GM12878 (cell line): ENCODE results near the gene KPNA1. TPM values are rescaled to one million over a fixed set of nuclear protein-coding genes. Genes with fewer than 3 reads are reported as not detected.

ENCODE experiments used
- CBX3 ChIP-seq: fragments of 200-600 bp; sonication (generic); IDR thresholded peaks from 2 replicates; pipeline ENCODE4 v1.6.1; 2016; ENCODE audit warnings: low read depth, borderline replicate concordance
- EGR1 ChIP-seq, 2 experiments: IDR thresholded peaks; 1 replicate in 1 of 2; 2 replicates in 1 of 2; pipeline ENCODE4 v1.6.1; 2011 to 2012; ENCODE audit warnings: low read depth in 2 of 2, low read length in 2 of 2, borderline replicate concordance in 1 of 2, mild to moderate bottlenecking in 1 of 2, moderate library complexity in 1 of 2
- HDGF ChIP-seq: fragments of 450-650 bp; IDR thresholded peaks from 2 replicates; pipeline ENCODE4 v1.6.1; 2016; ENCODE audit warnings: antibody characterized with exemption
- NFYA ChIP-seq: IDR thresholded peaks from 2 replicates; pipeline ENCODE4 v1.6.1; 2011; ENCODE audit warnings: low read depth, mild to moderate bottlenecking, low read length, improper control_type of control experiment, borderline replicate concordance
- NFYB ChIP-seq: IDR thresholded peaks from 2 replicates; pipeline ENCODE4 v1.6.1; 2011; ENCODE audit warnings: low read depth, mild to moderate bottlenecking, low read length, improper control_type of control experiment, moderate library complexity; ENCODE audit not compliant: insufficient read depth
- NRF1 ChIP-seq: conservative IDR thresholded peaks from 2 replicates; pipeline ENCODE4 v1.6.1; 2011; ENCODE audit warnings: mild to moderate bottlenecking, low read depth, low read length, improper control_type of control experiment
- POLR2AphosphoS5 ChIP-seq: IDR thresholded peaks from 2 replicates; pipeline ENCODE4 v1.6.1; 2011; ENCODE audit warnings: mild to moderate bottlenecking, low read length, inconsistent platforms
- RBBP5 ChIP-seq: fragments of 200-600 bp; sonication (generic); conservative IDR thresholded peaks from 2 replicates; pipeline ENCODE4 v1.6.1; 2016
- SIN3A ChIP-seq: IDR thresholded peaks from 2 replicates; pipeline ENCODE4 v1.6.1; 2012; ENCODE audit warnings: low read depth, low read length, improper control_type of control experiment
- SMAD5 ChIP-seq: IDR thresholded peaks from 2 replicates; pipeline ENCODE4 v1.6.1; 2016; ENCODE audit warnings: antibody characterized with exemption, low read depth
- SP1 ChIP-seq: IDR thresholded peaks from one replicate; pipeline ENCODE4 v1.6.1; 2011; ENCODE audit warnings: low read depth, low read length
- TCF3 ChIP-seq: IDR thresholded peaks from 2 replicates; pipeline ENCODE4 v1.6.1; 2012; ENCODE audit warnings: low read depth, mild to moderate bottlenecking, low read length, borderline replicate concordance; ENCODE audit not compliant: insufficient read depth
- TCF7 ChIP-seq: IDR thresholded peaks from 2 replicates; pipeline ENCODE4 v1.6.1; 2014; ENCODE audit warnings: antibody characterized with exemption, borderline replicate concordance
- ZNF622 ChIP-seq: fragments of 450-650 bp; IDR thresholded peaks from 2 replicates; pipeline ENCODE4 v1.6.1; 2017; ENCODE audit warnings: mild to moderate bottlenecking, inconsistent platforms
- polyA plus RNA-seq, 11 experiments: library from polyadenylated mRNA; depleted of rRNA in 4 of 11; unstranded in 6 of 11; stranded (reverse) in 5 of 11; fragments of >200 nt; fragmentation: Nextera tagmentation in 4 of 11; fragmentation: Illumina TruSeq in 1 of 11; extraction: Ambion mirVana in 4 of 11; extraction: Trizol in 1 of 11; gene quantifications; 1 replicate in 1 of 11; 2 replicates in 10 of 11; pipeline versions ENCODE4 v1.2.1 to v1.2.3, GENCODE V29; 2011 to 2016; ENCODE audit warnings: inconsistent platforms in 2 of 11, missing spikeins in 2 of 11, low read depth in 1 of 11
- total RNA-seq, 4 experiments: library from RNA; depleted of rRNA in 3 of 4; stranded (reverse); fragments of >200 nt in 3 of 4; fragmentation: Illumina TruSeq in 1 of 4; extraction: Trizol in 1 of 4; gene quantifications; 2 replicates each; pipeline versions ENCODE4 v1.2.1 to v1.2.3, GENCODE V29; 2013 to 2021
- TF ChIP-seq, protein P1 (sequence below): fragments of 450-650 bp; IDR thresholded peaks from 2 replicates; pipeline ENCODE4 v1.6.1; 2017; ENCODE audit warnings: mild to moderate bottlenecking, moderate library complexity
- TF ChIP-seq, protein P2 (sequence below): fragments of 450-650 bp; formaldehyde crosslinking; IDR thresholded peaks from 2 replicates; pipeline ENCODE4 v1.4.0; 2022; ENCODE audit warnings: mild to moderate bottlenecking, moderate library complexity
- TF ChIP-seq, protein P3 (sequence below): IDR thresholded peaks from 2 replicates; pipeline ENCODE4 v1.6.1; 2011; ENCODE audit warnings: low read depth, mild to moderate bottlenecking, low read length, moderate library complexity, borderline replicate concordance; ENCODE audit errors: extremely low read depth
- TF ChIP-seq, protein P4 (sequence below): fragments of 450-650 bp; formaldehyde crosslinking; IDR thresholded peaks from 2 replicates; pipeline ENCODE4 v1.4.0; 2020; ENCODE audit warnings: mild to moderate bottlenecking, moderate library complexity

KPNA1 gene
- total and polyA plus RNA-seq, 10 of the 15 experiments (the other 5 are each of a cell fraction or from before 2014, with no cell fraction given): 8.5 to 52.7 (median 41.0) TPM

DNA sequence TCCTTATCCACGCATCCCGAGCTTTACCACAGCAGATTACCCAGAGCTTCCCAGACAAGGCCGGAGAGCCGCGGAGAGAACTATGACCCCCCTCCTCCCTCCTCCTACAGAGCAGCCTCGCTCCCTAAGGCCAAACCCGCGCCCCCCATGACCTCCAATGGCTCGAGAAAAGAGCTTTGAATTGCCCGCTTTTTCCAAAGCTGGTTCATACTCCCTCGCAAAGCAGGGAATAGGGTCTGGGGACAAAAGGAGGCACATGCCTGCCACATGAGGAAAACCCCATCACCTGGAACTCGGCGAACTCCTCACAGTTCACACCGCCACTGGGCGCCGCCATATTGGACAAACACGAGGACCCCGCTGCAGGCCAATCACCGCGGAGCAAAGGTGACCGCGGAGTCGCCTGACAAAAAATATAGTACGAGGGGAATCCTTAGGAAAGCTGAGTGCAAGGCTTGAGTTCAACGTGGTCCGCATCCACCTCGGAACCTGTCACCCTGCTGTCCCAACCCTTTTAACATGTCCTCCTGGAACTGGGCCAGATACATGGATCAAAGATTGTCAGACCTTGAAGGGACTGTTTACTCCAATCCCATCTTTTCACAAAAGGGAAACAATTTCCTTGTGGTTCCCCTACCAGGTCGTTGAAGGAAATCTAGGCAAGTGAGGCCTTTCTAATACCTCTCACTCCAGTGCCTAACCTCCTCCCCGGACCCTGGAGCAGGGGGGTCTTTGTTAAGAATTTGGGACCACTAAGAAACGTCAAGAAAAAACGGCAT, 131.7 kb downstream of the KPNA1 start, which contains the start of gene MIX23 (continued):
- peak; percentile 86; the same call in 1 of the 2 replicates for TF ChIP-seq SIN3A
- no peak for TF ChIP-seq RBBP5
- no peak for TF ChIP-seq ZNF622
- TF ChIP-seq, protein P1, sequence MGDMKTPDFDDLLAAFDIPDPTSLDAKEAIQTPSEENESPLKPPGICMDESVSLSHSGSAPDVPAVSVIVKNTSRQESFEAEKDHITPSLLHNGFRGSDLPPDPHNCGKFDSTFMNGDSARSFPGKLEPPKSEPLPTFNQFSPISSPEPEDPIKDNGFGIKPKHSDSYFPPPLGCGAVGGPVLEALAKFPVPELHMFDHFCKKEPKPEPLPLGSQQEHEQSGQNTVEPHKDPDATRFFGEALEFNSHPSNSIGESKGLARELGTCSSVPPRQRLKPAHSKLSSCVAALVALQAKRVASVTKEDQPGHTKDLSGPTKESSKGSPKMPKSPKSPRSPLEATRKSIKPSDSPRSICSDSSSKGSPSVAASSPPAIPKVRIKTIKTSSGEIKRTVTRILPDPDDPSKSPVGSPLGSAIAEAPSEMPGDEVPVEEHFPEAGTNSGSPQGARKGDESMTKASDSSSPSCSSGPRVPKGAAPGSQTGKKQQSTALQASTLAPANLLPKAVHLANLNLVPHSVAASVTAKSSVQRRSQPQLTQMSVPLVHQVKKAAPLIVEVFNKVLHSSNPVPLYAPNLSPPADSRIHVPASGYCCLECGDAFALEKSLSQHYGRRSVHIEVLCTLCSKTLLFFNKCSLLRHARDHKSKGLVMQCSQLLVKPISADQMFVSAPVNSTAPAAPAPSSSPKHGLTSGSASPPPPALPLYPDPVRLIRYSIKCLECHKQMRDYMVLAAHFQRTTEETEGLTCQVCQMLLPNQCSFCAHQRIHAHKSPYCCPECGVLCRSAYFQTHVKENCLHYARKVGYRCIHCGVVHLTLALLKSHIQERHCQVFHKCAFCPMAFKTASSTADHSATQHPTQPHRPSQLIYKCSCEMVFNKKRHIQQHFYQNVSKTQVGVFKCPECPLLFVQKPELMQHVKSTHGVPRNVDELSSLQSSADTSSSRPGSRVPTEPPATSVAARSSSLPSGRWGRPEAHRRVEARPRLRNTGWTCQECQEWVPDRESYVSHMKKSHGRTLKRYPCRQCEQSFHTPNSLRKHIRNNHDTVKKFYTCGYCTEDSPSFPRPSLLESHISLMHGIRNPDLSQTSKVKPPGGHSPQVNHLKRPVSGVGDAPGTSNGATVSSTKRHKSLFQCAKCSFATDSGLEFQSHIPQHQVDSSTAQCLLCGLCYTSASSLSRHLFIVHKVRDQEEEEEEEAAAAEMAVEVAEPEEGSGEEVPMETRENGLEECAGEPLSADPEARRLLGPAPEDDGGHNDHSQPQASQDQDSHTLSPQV: no peak
- TF ChIP-seq TCF7: no peak
- no peak for TF ChIP-seq CBX3
- TF ChIP-seq POLR2AphosphoS5: peak; percentile 67; the same call in 1 of the 2 replicates
- TF ChIP-seq TCF3: no peak
- TF ChIP-seq HDGF: no peak
- no peak for TF ChIP-seq NRF1
- peak; percentile 77 for TF ChIP-seq NFYB
- TF ChIP-seq, protein P2, sequence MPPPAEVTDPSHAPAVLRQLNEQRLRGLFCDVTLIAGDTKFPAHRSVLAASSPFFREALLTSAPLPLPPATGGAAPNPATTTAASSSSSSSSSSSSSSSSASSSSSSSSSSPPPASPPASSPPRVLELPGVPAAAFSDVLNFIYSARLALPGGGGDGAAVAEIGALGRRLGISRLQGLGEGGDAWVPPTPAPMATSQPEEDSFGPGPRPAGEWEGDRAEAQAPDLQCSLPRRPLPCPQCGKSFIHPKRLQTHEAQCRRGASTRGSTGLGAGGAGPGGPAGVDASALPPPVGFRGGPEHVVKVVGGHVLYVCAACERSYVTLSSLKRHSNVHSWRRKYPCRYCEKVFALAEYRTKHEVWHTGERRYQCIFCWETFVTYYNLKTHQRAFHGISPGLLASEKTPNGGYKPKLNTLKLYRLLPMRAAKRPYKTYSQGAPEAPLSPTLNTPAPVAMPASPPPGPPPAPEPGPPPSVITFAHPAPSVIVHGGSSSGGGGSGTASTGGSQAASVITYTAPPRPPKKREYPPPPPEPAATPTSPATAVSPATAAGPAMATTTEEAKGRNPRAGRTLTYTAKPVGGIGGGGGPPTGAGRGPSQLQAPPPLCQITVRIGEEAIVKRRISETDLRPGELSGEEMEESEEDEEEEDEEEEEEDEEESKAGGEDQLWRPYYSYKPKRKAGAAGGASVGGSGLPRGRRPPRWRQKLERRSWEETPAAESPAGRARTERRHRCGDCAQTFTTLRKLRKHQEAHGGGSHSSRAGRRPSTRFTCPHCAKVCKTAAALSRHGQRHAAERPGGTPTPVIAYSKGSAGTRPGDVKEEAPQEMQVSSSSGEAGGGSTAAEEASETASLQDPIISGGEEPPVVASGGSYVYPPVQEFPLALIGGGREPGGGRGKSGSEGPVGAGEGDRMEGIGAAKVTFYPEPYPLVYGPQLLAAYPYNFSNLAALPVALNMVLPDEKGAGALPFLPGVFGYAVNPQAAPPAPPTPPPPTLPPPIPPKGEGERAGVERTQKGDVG (CRISPR knock-in tag): no peak
- TF ChIP-seq SMAD5: 0 out of 2 replicates have a peak, but pooled peaks have one; percentile 21
- TF ChIP-seq, protein P3, sequence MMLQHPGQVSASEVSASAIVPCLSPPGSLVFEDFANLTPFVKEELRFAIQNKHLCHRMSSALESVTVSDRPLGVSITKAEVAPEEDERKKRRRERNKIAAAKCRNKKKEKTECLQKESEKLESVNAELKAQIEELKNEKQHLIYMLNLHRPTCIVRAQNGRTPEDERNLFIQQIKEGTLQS: no peak
- TF ChIP-seq SP1: no peak
- TF ChIP-seq, protein P4, sequence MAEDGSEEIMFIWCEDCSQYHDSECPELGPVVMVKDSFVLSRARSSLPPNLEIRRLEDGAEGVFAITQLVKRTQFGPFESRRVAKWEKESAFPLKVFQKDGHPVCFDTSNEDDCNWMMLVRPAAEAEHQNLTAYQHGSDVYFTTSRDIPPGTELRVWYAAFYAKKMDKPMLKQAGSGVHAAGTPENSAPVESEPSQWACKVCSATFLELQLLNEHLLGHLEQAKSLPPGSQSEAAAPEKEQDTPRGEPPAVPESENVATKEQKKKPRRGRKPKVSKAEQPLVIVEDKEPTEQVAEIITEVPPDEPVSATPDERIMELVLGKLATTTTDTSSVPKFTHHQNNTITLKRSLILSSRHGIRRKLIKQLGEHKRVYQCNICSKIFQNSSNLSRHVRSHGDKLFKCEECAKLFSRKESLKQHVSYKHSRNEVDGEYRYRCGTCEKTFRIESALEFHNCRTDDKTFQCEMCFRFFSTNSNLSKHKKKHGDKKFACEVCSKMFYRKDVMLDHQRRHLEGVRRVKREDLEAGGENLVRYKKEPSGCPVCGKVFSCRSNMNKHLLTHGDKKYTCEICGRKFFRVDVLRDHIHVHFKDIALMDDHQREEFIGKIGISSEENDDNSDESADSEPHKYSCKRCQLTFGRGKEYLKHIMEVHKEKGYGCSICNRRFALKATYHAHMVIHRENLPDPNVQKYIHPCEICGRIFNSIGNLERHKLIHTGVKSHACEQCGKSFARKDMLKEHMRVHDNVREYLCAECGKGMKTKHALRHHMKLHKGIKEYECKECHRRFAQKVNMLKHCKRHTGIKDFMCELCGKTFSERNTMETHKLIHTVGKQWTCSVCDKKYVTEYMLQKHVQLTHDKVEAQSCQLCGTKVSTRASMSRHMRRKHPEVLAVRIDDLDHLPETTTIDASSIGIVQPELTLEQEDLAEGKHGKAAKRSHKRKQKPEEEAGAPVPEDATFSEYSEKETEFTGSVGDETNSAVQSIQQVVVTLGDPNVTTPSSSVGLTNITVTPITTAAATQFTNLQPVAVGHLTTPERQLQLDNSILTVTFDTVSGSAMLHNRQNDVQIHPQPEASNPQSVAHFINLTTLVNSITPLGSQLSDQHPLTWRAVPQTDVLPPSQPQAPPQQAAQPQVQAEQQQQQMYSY: no peak
- TF ChIP-seq NFYA: no peak
- TF ChIP-seq EGR1 (IDR thresholded peaks at IDR 0.05; ENCODE audit: borderline replicate concordance in 1 of 2, low read depth in 2 of 2, low read length in 2 of 2): no peak
